ENCODE measurements around the gene TMEM175. TPM values are rescaled to one million over a fixed set of nuclear protein-coding genes. Genes with fewer than 3 reads are reported as not detected.

Gene TMEM175
- total and polyA plus RNA-seq, 2 of the 13 experiments (the other 11 are each of a cell fraction or from before 2014, with no cell fraction given), result 5.1 to 9.9 TPM

DNA sequence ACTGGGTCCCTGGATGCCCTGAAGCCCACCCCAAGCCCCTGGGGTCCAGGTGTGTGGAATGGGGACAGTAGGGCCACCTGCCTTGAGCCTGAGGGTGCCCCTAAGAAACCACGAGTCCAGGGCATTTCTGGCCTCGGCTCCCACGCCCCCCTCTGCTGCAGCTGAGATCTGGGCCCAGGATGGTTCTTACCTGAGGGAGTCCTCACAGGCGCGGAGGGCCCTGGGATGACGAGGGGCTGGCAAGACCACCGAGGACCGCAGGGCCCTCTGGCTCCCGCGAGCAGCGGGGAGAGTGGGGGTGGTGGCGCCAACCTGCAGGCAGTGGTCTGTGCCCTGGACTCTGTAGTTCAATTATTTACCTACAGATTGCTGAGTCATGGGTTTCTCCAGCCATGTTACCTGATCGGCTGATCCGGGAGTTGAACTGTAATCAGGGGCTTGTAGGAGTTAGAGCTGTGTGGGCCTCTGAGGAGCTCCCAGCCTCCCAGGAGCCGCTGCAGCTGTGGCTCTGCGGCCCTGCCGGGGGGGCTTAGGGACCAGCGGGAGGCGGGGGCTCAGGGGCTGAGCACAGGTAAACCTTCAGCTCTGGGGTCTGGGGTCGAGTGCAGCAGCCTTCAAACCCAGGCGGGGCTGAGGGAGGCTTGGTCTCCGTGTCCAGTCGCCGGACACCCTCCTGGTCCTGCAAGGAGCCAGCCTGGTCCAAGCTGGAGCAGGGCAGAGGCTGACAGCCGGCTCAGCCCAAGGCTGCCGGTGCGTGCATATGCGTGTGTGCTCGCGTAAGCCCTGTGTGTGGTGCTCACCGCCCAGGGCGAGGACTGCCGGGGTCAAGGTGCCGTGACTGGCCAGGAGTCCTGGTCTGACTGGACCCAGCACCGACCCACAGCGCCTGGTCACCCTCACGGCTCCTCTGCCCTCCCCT, 61.1 kb downstream of the TMEM175 start, which contains the start of gene SLC26A1 (continued):
- TF ChIP-seq, protein P1, sequence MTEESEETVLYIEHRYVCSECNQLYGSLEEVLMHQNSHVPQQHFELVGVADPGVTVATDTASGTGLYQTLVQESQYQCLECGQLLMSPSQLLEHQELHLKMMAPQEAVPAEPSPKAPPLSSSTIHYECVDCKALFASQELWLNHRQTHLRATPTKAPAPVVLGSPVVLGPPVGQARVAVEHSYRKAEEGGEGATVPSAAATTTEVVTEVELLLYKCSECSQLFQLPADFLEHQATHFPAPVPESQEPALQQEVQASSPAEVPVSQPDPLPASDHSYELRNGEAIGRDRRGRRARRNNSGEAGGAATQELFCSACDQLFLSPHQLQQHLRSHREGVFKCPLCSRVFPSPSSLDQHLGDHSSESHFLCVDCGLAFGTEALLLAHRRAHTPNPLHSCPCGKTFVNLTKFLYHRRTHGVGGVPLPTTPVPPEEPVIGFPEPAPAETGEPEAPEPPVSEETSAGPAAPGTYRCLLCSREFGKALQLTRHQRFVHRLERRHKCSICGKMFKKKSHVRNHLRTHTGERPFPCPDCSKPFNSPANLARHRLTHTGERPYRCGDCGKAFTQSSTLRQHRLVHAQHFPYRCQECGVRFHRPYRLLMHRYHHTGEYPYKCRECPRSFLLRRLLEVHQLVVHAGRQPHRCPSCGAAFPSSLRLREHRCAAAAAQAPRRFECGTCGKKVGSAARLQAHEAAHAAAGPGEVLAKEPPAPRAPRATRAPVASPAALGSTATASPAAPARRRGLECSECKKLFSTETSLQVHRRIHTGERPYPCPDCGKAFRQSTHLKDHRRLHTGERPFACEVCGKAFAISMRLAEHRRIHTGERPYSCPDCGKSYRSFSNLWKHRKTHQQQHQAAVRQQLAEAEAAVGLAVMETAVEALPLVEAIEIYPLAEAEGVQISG (CRISPR knock-in tag; IDR thresholded peaks at IDR 0.05), result peak; percentile 44
- TF ChIP-seq ZFP41 (CRISPR knock-in tag; IDR thresholded peaks at IDR 0.05; ENCODE audit: borderline replicate concordance) (0 out of 2 replicates have a peak, but pooled peaks have one; percentile 42), EP300 (IDR thresholded peaks at IDR 0.05; ENCODE audit: low read depth in 2 of 2, low read length in 2 of 2) (peak; percentile 63 to 74; a peak in 3 of 4 replicates), EP300 (CRISPR knock-in tag; IDR thresholded peaks at IDR 0.05; ENCODE audit: borderline replicate concordance) (no peak; the same call in 1 of the 2 replicates), MXI1 (IDR thresholded peaks at IDR 0.05; ENCODE audit: borderline replicate concordance, low read depth, low read length) (peak; percentile 73; the same call in 2 of the 3 replicates), FOSL2 (CRISPR knock-in tag; IDR thresholded peaks at IDR 0.05) (peak; percentile 69), AGO2 (optimal IDR thresholded peaks at IDR 0.05; ENCODE audit: low read depth, low read length) (peak; percentile 97), HNF4G (IDR thresholded peaks at IDR 0.05; ENCODE audit: borderline replicate concordance, low read depth, low read length) (peak; percentile 73; the same call in 1 of the 2 replicates), HNF4G (CRISPR knock-in tag; IDR thresholded peaks at IDR 0.05; ENCODE audit: borderline replicate concordance, low read depth) (peak; percentile 39; the same call in 1 of the 2 replicates), ZNF264 (CRISPR knock-in tag; IDR thresholded peaks at IDR 0.05) (peak; percentile 3; the same call in 1 of the 2 replicates), ZIK1 (CRISPR knock-in tag; IDR thresholded peaks at IDR 0.05; ENCODE audit: borderline replicate concordance, low read depth) (peak; percentile 63; the same call in 1 of the 2 replicates), MAFF (IDR thresholded peaks at IDR 0.05; ENCODE audit: low read depth, low read length) (peak; percentile 100), NR1H2 (CRISPR knock-in tag; IDR thresholded peaks at IDR 0.05; ENCODE audit: borderline replicate concordance, low read depth) (peak; percentile 23; the same call in 1 of the 2 replicates)
- TF ChIP-seq, protein P2, sequence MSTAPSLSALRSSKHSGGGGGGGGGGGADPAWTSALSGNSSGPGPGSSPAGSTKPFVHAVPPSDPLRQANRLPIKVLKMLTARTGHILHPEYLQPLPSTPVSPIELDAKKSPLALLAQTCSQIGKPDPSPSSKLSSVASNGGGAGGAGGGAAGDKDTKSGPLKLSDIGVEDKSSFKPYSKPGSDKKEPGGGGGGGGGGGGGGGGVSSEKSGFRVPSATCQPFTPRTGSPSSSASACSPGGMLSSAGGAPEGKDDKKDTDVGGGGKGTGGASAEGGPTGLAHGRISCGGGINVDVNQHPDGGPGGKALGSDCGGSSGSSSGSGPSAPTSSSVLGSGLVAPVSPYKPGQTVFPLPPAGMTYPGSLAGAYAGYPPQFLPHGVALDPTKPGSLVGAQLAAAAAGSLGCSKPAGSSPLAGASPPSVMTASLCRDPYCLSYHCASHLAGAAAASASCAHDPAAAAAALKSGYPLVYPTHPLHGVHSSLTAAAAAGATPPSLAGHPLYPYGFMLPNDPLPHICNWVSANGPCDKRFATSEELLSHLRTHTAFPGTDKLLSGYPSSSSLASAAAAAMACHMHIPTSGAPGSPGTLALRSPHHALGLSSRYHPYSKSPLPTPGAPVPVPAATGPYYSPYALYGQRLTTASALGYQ (CRISPR knock-in tag; IDR thresholded peaks at IDR 0.05), result 0 out of 2 replicates have a peak, but pooled peaks have one; percentile 24
- TF ChIP-seq, protein P3, sequence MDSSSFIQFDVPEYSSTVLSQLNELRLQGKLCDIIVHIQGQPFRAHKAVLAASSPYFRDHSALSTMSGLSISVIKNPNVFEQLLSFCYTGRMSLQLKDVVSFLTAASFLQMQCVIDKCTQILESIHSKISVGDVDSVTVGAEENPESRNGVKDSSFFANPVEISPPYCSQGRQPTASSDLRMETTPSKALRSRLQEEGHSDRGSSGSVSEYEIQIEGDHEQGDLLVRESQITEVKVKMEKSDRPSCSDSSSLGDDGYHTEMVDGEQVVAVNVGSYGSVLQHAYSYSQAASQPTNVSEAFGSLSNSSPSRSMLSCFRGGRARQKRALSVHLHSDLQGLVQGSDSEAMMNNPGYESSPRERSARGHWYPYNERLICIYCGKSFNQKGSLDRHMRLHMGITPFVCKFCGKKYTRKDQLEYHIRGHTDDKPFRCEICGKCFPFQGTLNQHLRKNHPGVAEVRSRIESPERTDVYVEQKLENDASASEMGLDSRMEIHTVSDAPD (CRISPR knock-in tag; IDR thresholded peaks at IDR 0.05), result peak; percentile 47
- TF ChIP-seq, protein P4, sequence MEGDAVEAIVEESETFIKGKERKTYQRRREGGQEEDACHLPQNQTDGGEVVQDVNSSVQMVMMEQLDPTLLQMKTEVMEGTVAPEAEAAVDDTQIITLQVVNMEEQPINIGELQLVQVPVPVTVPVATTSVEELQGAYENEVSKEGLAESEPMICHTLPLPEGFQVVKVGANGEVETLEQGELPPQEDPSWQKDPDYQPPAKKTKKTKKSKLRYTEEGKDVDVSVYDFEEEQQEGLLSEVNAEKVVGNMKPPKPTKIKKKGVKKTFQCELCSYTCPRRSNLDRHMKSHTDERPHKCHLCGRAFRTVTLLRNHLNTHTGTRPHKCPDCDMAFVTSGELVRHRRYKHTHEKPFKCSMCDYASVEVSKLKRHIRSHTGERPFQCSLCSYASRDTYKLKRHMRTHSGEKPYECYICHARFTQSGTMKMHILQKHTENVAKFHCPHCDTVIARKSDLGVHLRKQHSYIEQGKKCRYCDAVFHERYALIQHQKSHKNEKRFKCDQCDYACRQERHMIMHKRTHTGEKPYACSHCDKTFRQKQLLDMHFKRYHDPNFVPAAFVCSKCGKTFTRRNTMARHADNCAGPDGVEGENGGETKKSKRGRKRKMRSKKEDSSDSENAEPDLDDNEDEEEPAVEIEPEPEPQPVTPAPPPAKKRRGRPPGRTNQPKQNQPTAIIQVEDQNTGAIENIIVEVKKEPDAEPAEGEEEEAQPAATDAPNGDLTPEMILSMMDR (CRISPR knock-in tag; IDR thresholded peaks at IDR 0.05), result peak; percentile 54

All from HepG2 (cell line).